Subcutaneous adipose tissue (tissue), 4 donors: Measurements from ENCODE around the gene DDR2. TPM values are rescaled to one million over a fixed set of nuclear protein-coding genes. Genes with fewer than 3 reads are reported as not detected.

Source experiments
- total RNA-seq, 4 donors: library from RNA; depleted of rRNA; stranded (reverse); fragments of >200 nt; gene quantifications; one replicate each; pipeline ENCODE4 v1.1.0, GENCODE V29; 2016
- TF ChIP-seq, protein P1 (sequence below): fragments of 450-650 bp; IDR thresholded peaks from one replicate; pipeline ENCODE4 v1.5.1; 2016; ENCODE audit warnings: low read depth, mild to moderate bottlenecking, control low read depth, antibody characterized with exemption, moderate library complexity

Gene DDR2
- total RNA-seq, 4 donors from 2014 or later: 98.7 to 258 (median 200) TPM

DNA sequence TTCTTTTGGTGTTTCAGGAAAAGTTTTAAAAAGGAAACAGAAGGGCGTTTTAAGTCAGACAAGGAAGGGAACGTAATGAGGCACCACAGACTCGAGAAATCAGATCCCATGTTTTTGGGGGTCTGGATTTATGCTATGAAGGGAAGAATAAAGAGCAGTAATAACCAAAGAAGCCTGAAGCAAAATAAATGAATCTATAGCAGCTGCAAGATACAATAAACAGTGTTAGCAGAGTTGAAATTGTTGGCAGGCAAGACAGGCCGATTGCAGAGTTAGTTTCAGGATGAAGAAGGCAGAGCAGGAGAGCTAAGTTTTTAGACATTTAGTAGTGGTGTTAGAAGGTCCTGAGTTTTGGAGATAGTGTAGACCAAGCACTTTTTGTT, 425 bp downstream of the DDR2 start:
- TF ChIP-seq, protein P1, sequence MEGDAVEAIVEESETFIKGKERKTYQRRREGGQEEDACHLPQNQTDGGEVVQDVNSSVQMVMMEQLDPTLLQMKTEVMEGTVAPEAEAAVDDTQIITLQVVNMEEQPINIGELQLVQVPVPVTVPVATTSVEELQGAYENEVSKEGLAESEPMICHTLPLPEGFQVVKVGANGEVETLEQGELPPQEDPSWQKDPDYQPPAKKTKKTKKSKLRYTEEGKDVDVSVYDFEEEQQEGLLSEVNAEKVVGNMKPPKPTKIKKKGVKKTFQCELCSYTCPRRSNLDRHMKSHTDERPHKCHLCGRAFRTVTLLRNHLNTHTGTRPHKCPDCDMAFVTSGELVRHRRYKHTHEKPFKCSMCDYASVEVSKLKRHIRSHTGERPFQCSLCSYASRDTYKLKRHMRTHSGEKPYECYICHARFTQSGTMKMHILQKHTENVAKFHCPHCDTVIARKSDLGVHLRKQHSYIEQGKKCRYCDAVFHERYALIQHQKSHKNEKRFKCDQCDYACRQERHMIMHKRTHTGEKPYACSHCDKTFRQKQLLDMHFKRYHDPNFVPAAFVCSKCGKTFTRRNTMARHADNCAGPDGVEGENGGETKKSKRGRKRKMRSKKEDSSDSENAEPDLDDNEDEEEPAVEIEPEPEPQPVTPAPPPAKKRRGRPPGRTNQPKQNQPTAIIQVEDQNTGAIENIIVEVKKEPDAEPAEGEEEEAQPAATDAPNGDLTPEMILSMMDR: no peak

DNA sequence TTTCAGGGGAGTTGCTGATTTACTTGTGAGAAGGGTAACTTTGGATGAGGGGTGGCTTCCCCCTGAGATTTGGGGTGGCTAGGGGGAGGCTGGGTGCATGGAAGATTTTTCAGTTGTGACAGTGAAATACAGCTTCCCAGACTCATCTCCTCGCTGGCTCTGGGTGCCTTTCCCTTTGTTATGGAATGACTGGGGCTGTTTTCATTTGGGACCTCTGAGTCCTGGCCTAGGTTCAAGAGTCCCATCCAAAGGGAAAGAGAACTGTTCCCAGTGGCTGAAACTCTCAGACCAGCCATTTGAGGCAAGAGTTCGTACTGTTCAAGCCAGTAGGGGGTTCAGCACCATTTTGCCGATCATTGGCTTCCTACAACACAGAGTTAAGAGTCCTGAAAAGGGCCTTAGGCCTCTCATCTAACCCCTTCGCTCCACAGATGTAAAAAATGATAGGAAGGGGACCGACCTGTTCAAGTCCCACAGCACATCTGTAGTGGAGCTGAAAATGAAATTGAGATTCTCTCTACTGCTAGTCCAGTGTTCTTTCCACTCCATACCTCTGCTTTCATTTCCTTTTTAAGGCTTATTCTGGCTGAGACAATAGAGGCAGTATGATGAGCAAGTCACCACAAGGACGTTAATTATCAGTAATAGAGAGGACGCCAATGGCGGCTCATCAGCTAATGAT, 958 bp downstream of the DDR2 start:
- TF ChIP-seq, protein P1: no peak

DNA sequence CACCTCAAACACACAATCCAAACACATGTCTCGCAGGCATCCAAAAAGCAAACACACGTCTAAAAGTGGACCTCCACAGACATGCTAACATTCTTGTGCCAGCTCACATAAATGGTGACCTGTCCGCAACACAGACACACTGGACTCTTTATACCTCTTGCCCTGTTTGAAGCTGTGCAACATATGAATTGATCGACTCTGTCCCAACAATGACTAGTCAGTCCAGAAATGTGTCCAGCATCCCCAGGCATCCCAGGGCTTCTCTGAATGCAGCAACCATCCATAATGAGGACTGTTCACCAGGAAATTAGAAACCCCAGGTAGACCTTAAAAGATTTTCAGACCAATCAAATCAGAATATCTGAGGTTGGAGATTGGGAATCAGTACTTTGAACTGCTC, 3.2 kb downstream of the DDR2 start:
- TF ChIP-seq, protein P1: no peak

DNA sequence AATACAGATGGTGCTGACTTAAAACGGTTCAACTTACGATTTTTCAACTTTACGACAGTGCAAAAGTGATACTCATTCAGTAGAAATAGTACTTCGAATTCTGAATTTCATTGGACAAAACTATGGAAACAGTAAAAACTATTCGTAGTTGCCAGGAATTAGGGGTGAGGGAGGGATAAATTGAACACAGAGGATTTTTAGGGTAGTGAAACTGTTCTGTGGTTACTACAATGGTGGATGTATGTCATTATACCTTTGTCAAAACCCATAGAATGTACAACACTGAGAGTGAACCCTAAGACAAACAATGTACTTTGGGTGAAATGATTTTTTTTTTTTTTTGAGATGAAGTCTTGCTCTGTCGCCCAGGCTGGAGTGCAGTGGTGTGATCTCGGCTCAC, 7.5 kb downstream of the DDR2 start:
- TF ChIP-seq, protein P1: no peak

DNA sequence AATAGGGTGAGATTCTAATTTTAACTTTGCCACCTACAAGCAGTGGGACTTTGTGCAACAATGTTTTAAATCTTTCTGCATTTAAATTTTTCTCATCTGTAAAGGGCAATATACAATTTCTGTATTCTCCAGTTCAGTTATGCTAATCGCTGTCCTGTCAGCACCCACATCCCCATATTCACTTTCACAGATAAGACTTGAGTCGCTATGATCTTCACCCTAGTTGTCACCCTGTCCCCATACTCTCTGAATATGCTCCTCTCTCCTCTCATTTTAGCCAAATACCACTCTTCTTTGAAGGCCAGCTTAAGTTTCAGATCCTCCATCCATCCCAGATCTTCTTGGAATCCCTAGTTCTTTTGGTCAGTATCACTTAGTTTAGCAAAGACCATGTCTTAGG, 8.8 kb downstream of the DDR2 start:
- TF ChIP-seq, protein P1: no peak

DNA sequence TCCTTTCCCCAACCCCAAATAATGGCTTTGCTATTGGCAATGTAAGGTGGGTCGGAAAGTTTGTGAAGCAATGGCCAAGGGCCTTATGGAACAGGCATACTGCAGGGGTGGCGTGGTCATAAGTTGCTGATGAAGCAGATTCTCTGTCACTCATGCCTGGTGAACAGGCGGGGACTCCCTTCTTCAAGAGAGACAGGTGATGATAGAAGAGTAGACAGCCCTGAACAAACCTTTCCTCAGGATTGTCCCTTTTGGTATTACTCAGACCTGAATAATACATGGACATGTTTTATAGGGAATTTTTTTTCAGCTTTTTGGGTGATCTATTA, 12.7 kb downstream of the DDR2 start:
- TF ChIP-seq, protein P1: no peak

DNA sequence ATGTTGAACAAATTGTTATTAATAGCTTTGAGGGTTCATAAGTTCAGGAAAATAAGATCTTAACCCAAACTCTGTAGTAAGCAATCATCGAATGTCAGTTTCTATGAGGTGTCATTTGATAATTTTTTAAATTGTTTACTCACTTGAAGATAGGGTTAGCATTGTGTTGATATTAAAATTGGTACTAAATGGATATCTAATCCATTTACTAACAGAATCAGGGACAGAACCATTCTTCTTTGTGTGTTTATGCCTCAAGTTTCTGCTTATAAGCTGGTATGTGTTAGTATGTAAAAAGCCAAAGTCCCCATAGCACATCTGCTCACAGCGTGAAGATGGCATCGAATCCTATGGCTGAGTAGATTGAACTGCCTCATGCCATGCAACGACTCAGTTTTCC, 13.4 kb downstream of the DDR2 start:
- TF ChIP-seq, protein P1: no peak
